WTC11 (cell line): ENCODE measurements around the gene ELFN2. TPM values are rescaled to one million over a fixed set of nuclear protein-coding genes. Genes with fewer than 3 reads are reported as not detected.
A peak's percentile ranks its signal among the peaks of the same experiment; 100 is the strongest.

Experiments used
- ATAC-seq: fragments of 200-7000 bp; cut with Tn5 transposase; 2 replicates; pipeline ENCODE4 v1.10.0; 2021; ENCODE audit warnings: mild to moderate bottlenecking, moderate library complexity
- CTCF ChIA-PET: fragments of 300-600 bp; sonication (Branson Sonifier 250); formaldehyde crosslinking; loops from one replicate; lab custom pipeline; 2021; ENCODE audit warnings: antibody characterized with exemption; lab: Charles Lee
- POLR2A ChIA-PET: fragments of 350-600 bp; sonication (Branson Sonifier 250); formaldehyde crosslinking; loops from one replicate; lab custom pipeline; 2021; ENCODE audit warnings: antibody characterized with exemption; lab: Charles Lee
- DNase-seq: peaks from one replicate; pipeline ENCODE4 v3.0.0; 2021; ENCODE audit warnings: low spot score
- H3K27ac Mint-ChIP-seq: 2 replicates; pipeline ENCODE4 v1.8.0; 2021; ENCODE audit warnings: mixed read lengths
- H3K27me3 Mint-ChIP-seq: 2 replicates; pipeline ENCODE4 v1.8.0; 2021; ENCODE audit warnings: low read depth, mild to moderate bottlenecking, moderate library complexity, mixed read lengths
- H3K36me3 Mint-ChIP-seq: 2 replicates; pipeline ENCODE4 v1.8.0; 2021; ENCODE audit warnings: mixed read lengths
- H3K4me1 Mint-ChIP-seq: 2 replicates; pipeline ENCODE4 v1.8.0; 2022; ENCODE audit warnings: mixed read lengths
- H3K4me3 Mint-ChIP-seq: 2 replicates; pipeline ENCODE4 v1.8.0; 2021; ENCODE audit warnings: mild to moderate bottlenecking, moderate library complexity, mixed read lengths
- H3K9me3 Mint-ChIP-seq: 2 replicates; pipeline ENCODE4 v1.8.0; 2021; ENCODE audit warnings: mixed read lengths
- AR ChIP-seq: fragments of 250-450 bp; sonication (Bioruptor Pico); IDR thresholded peaks from 2 replicates; pipeline ENCODE4 v1.9.0; 2021; ENCODE audit warnings: mild to moderate bottlenecking
- ATF3 ChIP-seq: sonication (generic); formaldehyde crosslinking; conservative IDR thresholded peaks from 2 replicates; pipeline ENCODE4 v1.8.1; 2022; ENCODE audit warnings: mild to moderate bottlenecking, missing genetic modification reagents
- ATF6 ChIP-seq: sonication (generic); formaldehyde crosslinking; IDR thresholded peaks from 2 replicates; pipeline ENCODE4 v1.8.1; 2023; ENCODE audit warnings: mild to moderate bottlenecking, missing genetic modification reagents
- E2F1 ChIP-seq: sonication (generic); formaldehyde crosslinking; IDR thresholded peaks from 2 replicates; pipeline ENCODE4 v1.8.0; 2022; ENCODE audit warnings: mild to moderate bottlenecking, missing genetic modification reagents
- E2F4 ChIP-seq: sonication (generic); formaldehyde crosslinking; IDR thresholded peaks from 2 replicates; pipeline ENCODE4 v1.8.1; 2022; ENCODE audit warnings: low read depth, mild to moderate bottlenecking, moderate library complexity, missing genetic modification reagents, borderline replicate concordance
- IRF1 ChIP-seq: sonication (generic); formaldehyde crosslinking; IDR thresholded peaks from 2 replicates; pipeline ENCODE4 v1.8.0; 2023; ENCODE audit warnings: missing genetic modification reagents
- MLX ChIP-seq: sonication (generic); formaldehyde crosslinking; IDR thresholded peaks from 2 replicates; pipeline ENCODE4 v1.8.1; 2023; ENCODE audit warnings: mild to moderate bottlenecking, missing genetic modification reagents, moderate library complexity
- OVOL2 ChIP-seq: fragments of 250-450 bp; sonication (Bioruptor Pico); IDR thresholded peaks from 2 replicates; pipeline ENCODE4 v1.9.0; 2021; ENCODE audit warnings: mild to moderate bottlenecking, borderline replicate concordance
- ZBTB21 ChIP-seq: sonication (generic); formaldehyde crosslinking; IDR thresholded peaks from 2 replicates; pipeline ENCODE4 v1.8.1; 2023; ENCODE audit warnings: mild to moderate bottlenecking, missing genetic modification reagents, borderline replicate concordance
- ZBTB43 ChIP-seq: sonication (generic); formaldehyde crosslinking; IDR thresholded peaks from 2 replicates; pipeline ENCODE4 v1.8.1; 2023; ENCODE audit warnings: mild to moderate bottlenecking, missing genetic modification reagents
- ZNF121 ChIP-seq: sonication (generic); formaldehyde crosslinking; IDR thresholded peaks from 2 replicates; pipeline ENCODE4 v1.8.0; 2023; ENCODE audit warnings: missing genetic modification reagents
- total RNA-seq: library from RNA; stranded (reverse); gene quantifications from 3 replicates; pipeline ENCODE4 v1.2.3, GENCODE V29; 2021
- TF ChIP-seq, protein P1 (sequence below): fragments of 250-450 bp; sonication (Bioruptor Pico); IDR thresholded peaks from 2 replicates; pipeline ENCODE4 v1.9.0; 2021; ENCODE audit warnings: moderate library complexity, mild to moderate bottlenecking, inconsistent platforms, borderline replicate concordance
- TF ChIP-seq, protein P2 (sequence below): sonication (generic); formaldehyde crosslinking; IDR thresholded peaks from 2 replicates; pipeline ENCODE4 v1.8.0; 2022; ENCODE audit warnings: mild to moderate bottlenecking, missing genetic modification reagents

The ELFN2 gene
- total RNA-seq, 1 experiment from 2014 or later, result 0.87 TPM

DNA sequence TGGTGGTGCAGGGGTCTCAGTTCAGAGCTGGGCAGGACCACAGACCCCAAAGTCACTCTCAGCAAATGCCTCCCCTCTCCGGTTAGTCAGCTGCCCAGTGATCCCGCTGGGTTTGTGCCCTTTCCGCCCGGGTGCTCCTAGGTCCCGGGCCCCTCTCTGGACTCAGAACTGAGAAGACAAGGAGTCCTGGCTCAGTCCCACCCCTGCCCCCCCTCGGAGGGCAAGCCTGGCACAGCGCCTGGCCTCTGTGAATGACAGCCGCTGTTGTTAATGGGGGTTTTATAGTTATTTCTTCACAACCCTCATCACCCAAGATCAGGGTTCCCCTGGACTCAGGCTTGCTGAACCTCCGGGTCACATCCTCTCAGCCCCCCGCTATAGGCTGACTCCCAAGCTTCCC lies 47.6 kb downstream of the ELFN2 start:
- no peak overlapping the region for H3K4me3 Mint-ChIP-seq
- ATAC-seq (no peak), DNase-seq (no peak)
- TF ChIP-seq ZNF121 (CRISPR knock-in tag) (peak; percentile 48; the same call in 1 of the 2 replicates), E2F1 (CRISPR knock-in tag) (no peak), AR (CRISPR knock-in tag) (no peak), ATF3 (CRISPR knock-in tag) (no peak)
- CTCF ChIA-PET, result interaction anchor here (0.5 to 1.3 kb wide), 5 partner anchors 13 to 284 kb away, joined by 3 to 5 read pairs (median 4); no protein-coding TSS in a partner anchor
- no peaks in the 10 kb centered on the region for H3K4me1 Mint-ChIP-seq
- no peaks in the 10 kb centered on the region for H3K27me3 Mint-ChIP-seq
- no peaks in the 10 kb centered on the region for H3K36me3 Mint-ChIP-seq
- H3K9me3 Mint-ChIP-seq, result no peaks in the 10 kb centered on the region
- POLR2A ChIA-PET, result no interaction called here
- H3K27ac Mint-ChIP-seq, result no peak overlapping the region

- ChIA-PET POLR2A (no interaction called here), CTCF (interaction anchor here (0.9 to 1.3 kb wide), 4 partner anchors 45 to 61 kb away, joined by 3 to 5 read pairs (median 4); no protein-coding TSS in a partner anchor)
- Mint-ChIP-seq H3K27ac (no peak overlapping the region), H3K36me3 (no peaks in the 10 kb centered on the region), H3K4me1 (no peaks in the 10 kb centered on the region), H3K9me3 (no peaks in the 10 kb centered on the region), H3K27me3 (no peaks in the 10 kb centered on the region), H3K4me3 (no peak overlapping the region)
- no peak for TF ChIP-seq MLX (CRISPR knock-in tag)
- DNase-seq (no peak), ATAC-seq (no peak)
Measured at GRCh38 chr22:37379085-37379484, 48.2 kb downstream of the ELFN2 start.

DNA sequence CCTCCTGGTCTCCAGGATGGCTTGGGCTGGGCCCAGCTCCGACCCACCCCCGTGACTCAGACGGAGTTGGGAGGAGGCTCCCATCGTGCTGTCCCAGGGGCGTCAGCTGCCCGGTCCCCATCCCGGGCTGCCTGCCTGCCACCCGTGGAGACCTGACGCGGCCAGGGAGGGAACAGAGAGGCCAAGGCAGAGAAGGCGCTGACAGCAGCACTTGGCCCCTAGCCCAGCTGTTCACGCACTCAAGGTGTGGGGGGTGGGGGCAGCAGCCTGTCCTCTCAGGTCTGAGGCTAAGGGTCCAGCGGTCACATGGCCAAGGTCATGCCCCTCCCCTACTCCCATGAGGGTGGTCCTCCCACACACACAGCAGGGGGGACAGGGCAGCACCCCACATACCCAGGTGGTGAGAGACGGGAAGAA lies 48.6 kb downstream of the ELFN2 start:
- H3K4me1 Mint-ChIP-seq, result no peaks in the 10 kb centered on the region

DNA sequence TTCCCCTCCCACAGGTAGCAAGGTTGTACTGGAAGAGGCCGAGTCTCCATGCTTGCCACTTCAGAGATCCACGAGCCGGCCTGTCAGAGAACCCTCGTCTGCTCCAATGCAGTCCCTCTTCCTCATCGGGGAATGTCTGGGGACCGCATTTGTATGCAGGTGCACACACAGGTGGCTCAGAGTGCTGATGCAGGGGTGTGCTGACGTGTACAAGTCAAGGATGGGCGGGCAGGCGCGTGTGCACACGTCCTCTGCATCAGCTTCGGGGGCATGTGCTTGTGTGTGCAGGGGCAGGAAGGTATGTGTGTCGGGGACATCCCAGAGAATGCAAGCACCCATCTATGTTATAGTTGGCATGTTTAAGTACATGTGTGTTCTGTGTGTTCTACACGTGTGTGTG lies 49.4 kb downstream of the ELFN2 start:
- Mint-ChIP-seq H3K9me3 (no peaks in the 10 kb centered on the region), H3K4me1 (no peaks in the 10 kb centered on the region), H3K36me3 (no peaks in the 10 kb centered on the region), H3K27ac (no peak overlapping the region), H3K4me3 (no peak overlapping the region), H3K27me3 (no peaks in the 10 kb centered on the region)
- DNase-seq (no peak), ATAC-seq (no peak)
- CTCF ChIA-PET, result no interaction called here
- POLR2A ChIA-PET, result no interaction called here
- TF ChIP-seq ZBTB21 (CRISPR knock-in tag), result no peak
- no peak for TF ChIP-seq OVOL2 (CRISPR knock-in tag)
- TF ChIP-seq ZBTB43 (CRISPR knock-in tag), result no peak
- no peak for TF ChIP-seq ATF6 (CRISPR knock-in tag)
- TF ChIP-seq, protein P1, sequence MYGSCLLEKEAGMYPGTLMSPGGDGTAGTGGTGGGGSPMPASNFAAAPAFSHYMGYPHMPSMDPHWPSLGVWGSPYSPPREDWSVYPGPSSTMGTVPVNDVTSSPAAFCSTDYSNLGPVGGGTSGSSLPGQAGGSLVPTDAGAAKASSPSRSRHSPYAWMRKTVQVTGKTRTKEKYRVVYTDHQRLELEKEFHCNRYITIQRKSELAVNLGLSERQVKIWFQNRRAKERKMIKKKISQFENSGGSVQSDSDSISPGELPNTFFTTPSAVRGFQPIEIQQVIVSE, result no peak
- TF ChIP-seq IRF1 (CRISPR knock-in tag), result no peak

More for the DNA sequence above, 48.6 kb downstream of the ELFN2 start:
- no peaks in the 10 kb centered on the region for H3K36me3 Mint-ChIP-seq
- no peaks in the 10 kb centered on the region for H3K9me3 Mint-ChIP-seq
- no peaks in the 10 kb centered on the region for H3K27me3 Mint-ChIP-seq
- TF ChIP-seq E2F4 (CRISPR knock-in tag), result no peak
- TF ChIP-seq, protein P2, sequence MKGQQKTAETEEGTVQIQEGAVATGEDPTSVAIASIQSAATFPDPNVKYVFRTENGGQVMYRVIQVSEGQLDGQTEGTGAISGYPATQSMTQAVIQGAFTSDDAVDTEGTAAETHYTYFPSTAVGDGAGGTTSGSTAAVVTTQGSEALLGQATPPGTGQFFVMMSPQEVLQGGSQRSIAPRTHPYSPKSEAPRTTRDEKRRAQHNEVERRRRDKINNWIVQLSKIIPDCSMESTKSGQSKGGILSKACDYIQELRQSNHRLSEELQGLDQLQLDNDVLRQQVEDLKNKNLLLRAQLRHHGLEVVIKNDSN (CRISPR knock-in tag), result peak; percentile 44; the same call in 1 of the 2 replicates
- CTCF ChIA-PET, result interaction anchor here (0.9 to 1.3 kb wide), 4 partner anchors 45 to 61 kb away, joined by 3 to 5 read pairs (median 4); no protein-coding TSS in a partner anchor
- ATAC-seq (no peak), DNase-seq (no peak)
- POLR2A ChIA-PET, result no interaction called here
- no peak overlapping the region for H3K27ac Mint-ChIP-seq
- H3K4me3 Mint-ChIP-seq, result no peak overlapping the region
